ENCODE results near the gene ANKS1A.

DNA sequence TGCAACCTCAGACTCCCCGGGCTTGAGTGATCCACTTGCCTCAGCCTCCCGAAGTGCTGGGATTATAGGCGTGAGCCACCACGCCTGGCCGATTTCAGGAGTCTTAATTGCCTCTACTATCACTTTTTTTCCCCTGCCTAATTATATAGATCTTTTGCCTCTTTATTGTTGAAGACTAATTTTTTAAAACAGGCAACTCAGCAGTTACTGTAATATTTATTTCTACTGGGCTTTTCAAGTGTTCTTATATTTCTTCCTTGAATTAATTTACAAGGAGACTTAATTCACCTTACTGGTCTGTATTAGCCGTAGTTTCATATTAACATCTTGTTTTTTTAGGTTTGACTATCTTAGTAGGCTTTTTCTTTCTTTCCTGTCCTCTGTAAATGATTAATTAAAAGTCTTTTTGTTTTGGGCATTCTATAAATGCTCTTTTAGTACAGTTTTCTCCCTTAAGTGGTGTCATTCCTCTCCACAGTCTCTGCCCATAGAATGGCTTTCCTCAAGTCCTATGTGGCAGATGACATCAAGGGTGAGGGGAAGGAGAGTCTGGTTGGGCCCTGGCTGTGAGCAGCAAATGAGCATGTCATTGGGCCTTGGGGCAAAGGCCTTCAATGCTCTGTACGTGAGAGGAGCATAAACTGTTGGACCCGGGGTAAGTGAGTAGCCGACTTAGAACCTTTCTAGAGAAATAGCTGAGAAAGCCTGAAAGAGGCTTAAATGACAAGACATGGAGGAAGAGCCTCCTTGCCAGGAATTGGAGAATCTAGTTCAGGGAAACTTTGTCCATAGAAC is 36.0 kb downstream of the ANKS1A start:
- TF ChIP-seq CTCF (IDR thresholded peaks at IDR 0.05) (no peak), POLR2AphosphoS5 (IDR thresholded peaks at IDR 0.05; ENCODE audit: low read depth, low read length) (no peak), TCF7L2 (IDR thresholded peaks at IDR 0.05; ENCODE audit: low read depth, low read length) (no peak)
